ENCODE measurements around the gene CNST. TPM values are rescaled to one million over a fixed set of nuclear protein-coding genes. Genes with fewer than 3 reads are reported as not detected.
A peak's percentile ranks its signal among the peaks of the same experiment; 100 is the strongest.

The CNST gene
- polyA plus RNA-seq, 1 donor (not counting 4 experiments of a cell fraction or from before 2014, with no cell fraction given) = 9.8 TPM

DNA sequence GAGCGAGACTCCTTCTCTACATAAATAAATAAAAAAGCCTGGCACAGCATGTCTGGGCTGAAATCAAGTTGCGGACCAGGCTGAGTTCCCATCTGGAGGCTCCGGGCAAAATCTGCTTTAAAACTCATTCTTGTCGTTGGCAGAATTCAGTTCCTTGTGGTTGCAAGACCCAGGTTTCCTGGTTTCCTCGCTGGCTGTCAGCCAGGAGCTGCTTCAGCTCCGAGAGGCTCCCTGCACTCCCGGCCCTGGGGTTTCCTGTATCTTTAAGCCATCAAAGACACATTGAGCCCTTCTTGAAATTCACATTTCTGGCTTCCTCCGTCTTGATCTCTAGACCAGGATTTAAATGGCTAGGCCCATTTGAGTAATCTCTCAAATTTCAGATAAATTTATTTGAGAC, 137.3 kb downstream of the CNST start:
- Histone ChIP-seq H3K4me1 (ENCODE audit: control insufficient read depth, extremely low read depth, insufficient read depth, low read length) (peaks cover 7% of the 10 kb centered on the region), H3K4me2 (ENCODE audit: control insufficient read depth, extremely low read depth, insufficient read depth, low read depth, low read length) (no peak overlapping the region), H3K36me3 (ENCODE audit: control insufficient read depth in 2 of 2, extremely low read depth in 1 of 2, insufficient read depth in 2 of 2, low read length in 2 of 2) (no peaks in the 10 kb centered on the region), H3K9ac (ENCODE audit: control insufficient read depth, extremely low read depth, insufficient read depth, low read length) (no peak overlapping the region), H3K27ac (ENCODE audit: control insufficient read depth, insufficient read depth, low read length) (no peak overlapping the region), H3K9me3 (ENCODE audit: control insufficient read depth, low read depth, low read length) (no peaks in the 10 kb centered on the region), H4K20me1 (ENCODE audit: control insufficient read depth, extremely low read depth, insufficient read depth, low read length) (no peaks in the 10 kb centered on the region), H3K4me3 (ENCODE audit: control insufficient read depth in 2 of 3, extremely low read depth in 1 of 3, insufficient read depth in 2 of 3, low read depth in 1 of 3, low read length in 3 of 3) (no peak overlapping the region), H3K9me1 (ENCODE audit: control insufficient read depth, extremely low read depth, insufficient read depth, low read length) (no peaks in the 10 kb centered on the region), H3K79me2 (ENCODE audit: control insufficient read depth, insufficient read depth, low read length) (no peaks in the 10 kb centered on the region), H3K27me3 (ENCODE audit: control insufficient read depth, extremely low read depth, insufficient read depth, low read length) (no peaks in the 10 kb centered on the region), H2AFZ (ENCODE audit: control insufficient read depth, low read length) (no peak overlapping the region)
- FAIRE-seq = no peak
- TF ChIP-seq EZH2 (IDR thresholded peaks at IDR 0.05; ENCODE audit: low read length) = no peak
- TF ChIP-seq, protein P1, sequence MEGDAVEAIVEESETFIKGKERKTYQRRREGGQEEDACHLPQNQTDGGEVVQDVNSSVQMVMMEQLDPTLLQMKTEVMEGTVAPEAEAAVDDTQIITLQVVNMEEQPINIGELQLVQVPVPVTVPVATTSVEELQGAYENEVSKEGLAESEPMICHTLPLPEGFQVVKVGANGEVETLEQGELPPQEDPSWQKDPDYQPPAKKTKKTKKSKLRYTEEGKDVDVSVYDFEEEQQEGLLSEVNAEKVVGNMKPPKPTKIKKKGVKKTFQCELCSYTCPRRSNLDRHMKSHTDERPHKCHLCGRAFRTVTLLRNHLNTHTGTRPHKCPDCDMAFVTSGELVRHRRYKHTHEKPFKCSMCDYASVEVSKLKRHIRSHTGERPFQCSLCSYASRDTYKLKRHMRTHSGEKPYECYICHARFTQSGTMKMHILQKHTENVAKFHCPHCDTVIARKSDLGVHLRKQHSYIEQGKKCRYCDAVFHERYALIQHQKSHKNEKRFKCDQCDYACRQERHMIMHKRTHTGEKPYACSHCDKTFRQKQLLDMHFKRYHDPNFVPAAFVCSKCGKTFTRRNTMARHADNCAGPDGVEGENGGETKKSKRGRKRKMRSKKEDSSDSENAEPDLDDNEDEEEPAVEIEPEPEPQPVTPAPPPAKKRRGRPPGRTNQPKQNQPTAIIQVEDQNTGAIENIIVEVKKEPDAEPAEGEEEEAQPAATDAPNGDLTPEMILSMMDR (optimal IDR thresholded peaks at IDR 0.05 in 1 of 3, IDR thresholded peaks at IDR 0.05 in 1 of 3, conservative IDR thresholded peaks at IDR 0.05 in 1 of 3; ENCODE audit: extremely low read depth in 1 of 3, insufficient read depth in 2 of 3, low read length in 3 of 3) = no peak
- dilution Hi-C loops (cut with MboI; ENCODE audit: extremely low pct_ligation_motif_present, low sequenced_read_pairs) = no loop called here
- no peak for DNase-seq (ENCODE audit: low read depth, low spot score)

DNA sequence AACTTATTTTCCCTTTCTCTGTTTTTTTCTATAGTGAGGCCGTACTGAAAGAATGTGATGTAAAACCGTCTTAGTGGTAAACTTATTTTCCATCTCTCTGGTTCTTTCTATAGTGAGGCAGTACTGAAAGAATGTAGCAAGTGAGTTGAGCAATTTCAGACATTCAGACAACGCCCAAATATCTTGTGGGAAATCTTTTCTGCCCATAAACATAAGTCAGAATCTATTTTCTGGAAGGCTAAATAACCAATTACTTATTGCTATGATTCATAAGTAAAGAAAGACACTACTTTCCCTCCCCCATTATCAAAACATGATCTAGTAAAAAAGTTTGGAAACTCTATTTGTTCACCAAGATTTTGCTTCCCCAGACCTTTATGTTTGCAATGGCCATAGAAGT, 139.1 kb downstream of the CNST start:
- Histone ChIP-seq H3K9me1 (ENCODE audit: control insufficient read depth, extremely low read depth, insufficient read depth, low read length) (no peaks in the 10 kb centered on the region), H3K36me3 (ENCODE audit: control insufficient read depth in 2 of 2, extremely low read depth in 1 of 2, insufficient read depth in 2 of 2, low read length in 2 of 2) (no peaks in the 10 kb centered on the region), H3K79me2 (ENCODE audit: control insufficient read depth, insufficient read depth, low read length) (no peaks in the 10 kb centered on the region), H2AFZ (ENCODE audit: control insufficient read depth, low read length) (peak overlapping the region; percentile 42), H3K4me2 (ENCODE audit: control insufficient read depth, extremely low read depth, insufficient read depth, low read depth, low read length) (peak overlapping the region; percentile 15), H3K9me3 (ENCODE audit: control insufficient read depth, low read depth, low read length) (peaks cover 2% of the 10 kb centered on the region), H3K27ac (ENCODE audit: control insufficient read depth, insufficient read depth, low read length) (peak overlapping the region; percentile 3), H3K9ac (ENCODE audit: control insufficient read depth, extremely low read depth, insufficient read depth, low read length) (no peak overlapping the region), H3K4me3 (ENCODE audit: control insufficient read depth in 2 of 3, extremely low read depth in 1 of 3, insufficient read depth in 2 of 3, low read depth in 1 of 3, low read length in 3 of 3) (no peak overlapping the region), H3K27me3 (ENCODE audit: control insufficient read depth, extremely low read depth, insufficient read depth, low read length) (no peaks in the 10 kb centered on the region), H3K4me1 (ENCODE audit: control insufficient read depth, extremely low read depth, insufficient read depth, low read length) (peaks cover 3% of the 10 kb centered on the region), H4K20me1 (ENCODE audit: control insufficient read depth, extremely low read depth, insufficient read depth, low read length) (no peaks in the 10 kb centered on the region)
- FAIRE-seq (no peak), DNase-seq (ENCODE audit: low read depth, low spot score) (peak; percentile 26)
- dilution Hi-C loops (cut with MboI; ENCODE audit: extremely low pct_ligation_motif_present, low sequenced_read_pairs) = no loop called here
- TF ChIP-seq EZH2 (IDR thresholded peaks at IDR 0.05; ENCODE audit: low read length) = no peak
- TF ChIP-seq, protein P1 (optimal IDR thresholded peaks at IDR 0.05 in 1 of 3, IDR thresholded peaks at IDR 0.05 in 1 of 3, conservative IDR thresholded peaks at IDR 0.05 in 1 of 3; ENCODE audit: extremely low read depth in 1 of 3, insufficient read depth in 2 of 3, low read length in 3 of 3) = no peak
